ENCODE results near the gene DGCR2.

GRCh38 chr22:19063581-19064353 lies 58.4 kb downstream of the DGCR2 start:
- no peak for TF ChIP-seq EZH2 (IDR thresholded peaks at IDR 0.05)
- TF ChIP-seq RAD21 (IDR thresholded peaks at IDR 0.05; ENCODE audit: low read depth): no peak
- no peak for TF ChIP-seq POLR2A (IDR thresholded peaks at IDR 0.05; ENCODE audit: borderline replicate concordance, extremely low read depth, insufficient read depth, insufficient read length)
- no peak for TF ChIP-seq JUND (IDR thresholded peaks at IDR 0.05)
- no peak for TF ChIP-seq CTCF (IDR thresholded peaks at IDR 0.05 in 2 of 3, conservative IDR thresholded peaks at IDR 0.05 in 1 of 3; ENCODE audit: borderline replicate concordance in 1 of 3, insufficient read depth in 1 of 3, low read depth in 2 of 3, low read length in 2 of 3)
- TF ChIP-seq EGR1 (IDR thresholded peaks at IDR 0.05; ENCODE audit: low read depth): no peak
